ENCODE results near the gene MBD6.

DNA sequence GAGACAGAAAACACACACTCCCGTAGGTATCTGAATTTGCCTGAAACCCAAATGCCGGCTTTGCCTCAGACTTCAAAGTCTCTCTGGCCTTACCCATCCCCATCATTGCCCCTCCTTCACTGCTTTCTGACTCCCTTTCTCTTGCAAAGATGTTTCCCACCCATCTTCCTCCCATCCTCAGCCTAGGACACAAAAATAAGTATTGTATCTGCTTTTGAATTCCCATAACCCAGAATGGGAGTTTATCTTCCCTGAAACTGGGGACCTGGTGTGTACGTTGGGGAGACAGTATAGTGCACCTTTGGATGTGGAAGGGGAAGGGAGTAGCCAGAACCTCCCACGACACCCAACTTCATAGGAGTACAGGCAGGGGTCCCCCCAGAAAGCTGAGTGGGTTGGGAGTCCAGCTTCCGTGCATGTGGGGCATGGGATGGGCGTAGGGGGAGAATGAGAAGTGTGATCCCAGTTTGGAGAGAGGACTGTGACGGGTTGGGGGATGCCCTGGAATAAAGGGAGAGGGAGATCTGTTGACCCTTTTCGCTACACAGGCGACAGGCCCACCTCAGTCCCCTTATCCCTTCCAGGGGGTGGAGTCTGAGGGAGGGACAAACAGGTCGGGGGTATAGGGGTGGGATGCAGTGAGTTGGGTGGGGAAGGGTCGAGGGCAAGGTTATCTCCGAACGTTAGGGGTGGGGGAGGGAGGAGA, 26.7 kb downstream of the MBD6 start:
- no peak for TF ChIP-seq TCF12 (IDR thresholded peaks at IDR 0.05; ENCODE audit: low read depth)
- TF ChIP-seq CREB1 (IDR thresholded peaks at IDR 0.05; ENCODE audit: low read depth), result no peak
- TF ChIP-seq EGR1 (IDR thresholded peaks at IDR 0.05), result no peak
- TF ChIP-seq, protein P1, sequence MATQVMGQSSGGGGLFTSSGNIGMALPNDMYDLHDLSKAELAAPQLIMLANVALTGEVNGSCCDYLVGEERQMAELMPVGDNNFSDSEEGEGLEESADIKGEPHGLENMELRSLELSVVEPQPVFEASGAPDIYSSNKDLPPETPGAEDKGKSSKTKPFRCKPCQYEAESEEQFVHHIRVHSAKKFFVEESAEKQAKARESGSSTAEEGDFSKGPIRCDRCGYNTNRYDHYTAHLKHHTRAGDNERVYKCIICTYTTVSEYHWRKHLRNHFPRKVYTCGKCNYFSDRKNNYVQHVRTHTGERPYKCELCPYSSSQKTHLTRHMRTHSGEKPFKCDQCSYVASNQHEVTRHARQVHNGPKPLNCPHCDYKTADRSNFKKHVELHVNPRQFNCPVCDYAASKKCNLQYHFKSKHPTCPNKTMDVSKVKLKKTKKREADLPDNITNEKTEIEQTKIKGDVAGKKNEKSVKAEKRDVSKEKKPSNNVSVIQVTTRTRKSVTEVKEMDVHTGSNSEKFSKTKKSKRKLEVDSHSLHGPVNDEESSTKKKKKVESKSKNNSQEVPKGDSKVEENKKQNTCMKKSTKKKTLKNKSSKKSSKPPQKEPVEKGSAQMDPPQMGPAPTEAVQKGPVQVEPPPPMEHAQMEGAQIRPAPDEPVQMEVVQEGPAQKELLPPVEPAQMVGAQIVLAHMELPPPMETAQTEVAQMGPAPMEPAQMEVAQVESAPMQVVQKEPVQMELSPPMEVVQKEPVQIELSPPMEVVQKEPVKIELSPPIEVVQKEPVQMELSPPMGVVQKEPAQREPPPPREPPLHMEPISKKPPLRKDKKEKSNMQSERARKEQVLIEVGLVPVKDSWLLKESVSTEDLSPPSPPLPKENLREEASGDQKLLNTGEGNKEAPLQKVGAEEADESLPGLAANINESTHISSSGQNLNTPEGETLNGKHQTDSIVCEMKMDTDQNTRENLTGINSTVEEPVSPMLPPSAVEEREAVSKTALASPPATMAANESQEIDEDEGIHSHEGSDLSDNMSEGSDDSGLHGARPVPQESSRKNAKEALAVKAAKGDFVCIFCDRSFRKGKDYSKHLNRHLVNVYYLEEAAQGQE (IDR thresholded peaks at IDR 0.05; ENCODE audit: low read depth), result no peak
- TF ChIP-seq FOXM1 (IDR thresholded peaks at IDR 0.05; ENCODE audit: borderline replicate concordance, low read depth), result no peak
- TF ChIP-seq TAF1 (IDR thresholded peaks at IDR 0.05; ENCODE audit: low read depth), result no peak
- no peak for TF ChIP-seq TEAD4 (IDR thresholded peaks at IDR 0.05)
- TF ChIP-seq YY1 (IDR thresholded peaks at IDR 0.05; ENCODE audit: low read depth), result no peak
- no peak for TF ChIP-seq NFIC (IDR thresholded peaks at IDR 0.05)
- TF ChIP-seq EP300 (IDR thresholded peaks at IDR 0.05; ENCODE audit: borderline replicate concordance), result no peak
- TF ChIP-seq CEBPB (IDR thresholded peaks at IDR 0.05), result no peak
- TF ChIP-seq, protein P2, sequence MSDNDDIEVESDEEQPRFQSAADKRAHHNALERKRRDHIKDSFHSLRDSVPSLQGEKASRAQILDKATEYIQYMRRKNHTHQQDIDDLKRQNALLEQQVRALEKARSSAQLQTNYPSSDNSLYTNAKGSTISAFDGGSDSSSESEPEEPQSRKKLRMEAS (IDR thresholded peaks at IDR 0.05), result no peak
